ENCODE measurements around the gene KRTAP3-3. TPM values are rescaled to one million over a fixed set of nuclear protein-coding genes. Genes with fewer than 3 reads are reported as not detected.
A peak's percentile ranks its signal among the peaks of the same experiment; 100 is the strongest.

Gene KRTAP3-3
- total and polyA plus RNA-seq, 12 donors = not detected

DNA sequence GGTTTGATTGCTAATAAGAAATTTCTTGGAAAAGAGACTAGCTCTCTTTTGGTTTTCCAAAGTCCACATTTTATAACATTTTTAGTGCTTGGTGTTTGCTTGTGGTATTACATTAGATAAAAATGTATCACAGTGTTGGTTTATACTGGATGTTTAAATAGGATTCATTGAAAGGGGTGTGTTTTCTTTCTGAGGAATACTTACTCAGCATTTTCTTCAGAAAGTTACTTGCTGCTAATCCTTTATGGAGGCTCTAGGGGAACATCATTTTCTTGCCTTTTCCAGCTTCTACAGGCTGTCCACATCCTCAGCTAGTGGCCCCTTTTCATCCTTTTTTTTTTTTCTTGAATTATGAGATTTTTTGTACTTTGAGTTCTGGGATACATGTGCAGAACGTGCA is 26.4 kb downstream of the KRTAP3-3 start:
- intact Hi-C loops (cut with DNase I) = no loop called here
- peaks cover 4% of the 10 kb centered on the region for H3K27me3 ChIP-seq
- no peaks in the 10 kb centered on the region for H3K4me1 ChIP-seq (replicated peaks in 1 of 2)
- H3K4me3 ChIP-seq = no peak overlapping the region
- no peak overlapping the region for H3K27ac ChIP-seq
- DNase-seq = no peak
- 72 to 89% (median 83%) methylated on average over 1 of the region's 1 CpG for WGBS, 4 donors
- TF ChIP-seq CTCF (IDR thresholded peaks at IDR 0.05) = no peak
- TF ChIP-seq POLR2A (IDR thresholded peaks at IDR 0.05) = no peak
- H3K9me3 ChIP-seq (replicated peaks in 1 of 3) = no peaks in the 10 kb centered on the region
- no peaks in the 10 kb centered on the region for H3K36me3 ChIP-seq (replicated peaks in 1 of 2)

DNA sequence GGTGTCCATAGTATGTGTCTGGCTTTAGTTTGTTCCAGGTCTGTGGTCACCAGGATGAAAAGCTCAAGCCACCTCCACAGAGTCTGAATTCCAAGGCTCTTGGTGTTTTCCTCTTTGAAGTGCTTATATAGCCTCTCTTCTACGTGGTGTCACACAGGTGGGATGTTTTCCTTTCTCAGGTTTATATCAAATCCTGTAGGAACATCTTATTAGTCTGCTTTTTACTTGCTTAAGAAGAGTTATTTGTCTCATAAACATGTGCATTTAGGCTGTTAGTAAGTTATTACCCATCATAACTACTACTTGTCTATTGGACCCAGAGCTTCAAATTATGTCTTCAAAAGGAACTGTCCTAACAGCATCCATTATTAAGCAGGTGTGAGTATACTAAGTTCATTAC is 27.1 kb downstream of the KRTAP3-3 start, which contains the start of gene KRT39:
Gene KRT39 (minus strand): TSS at position 101 of the 400 bp plus-strand sequence. CDS start 92 bp downstream, at position 9.
- no peak for DNase-seq
- Histone ChIP-seq H3K27me3 (peaks cover 4% of the 10 kb centered on the region), H3K4me1 (replicated peaks in 1 of 2) (no peaks in the 10 kb centered on the region), H3K36me3 (replicated peaks in 1 of 2) (no peaks in the 10 kb centered on the region), H3K4me3 (no peak within 1 kb of the TSS), H3K9me3 (replicated peaks in 1 of 3) (no peaks in the 10 kb centered on the region), H3K27ac (no peak within 1 kb of the TSS)
- TF ChIP-seq CTCF (IDR thresholded peaks at IDR 0.05) = no peak
- WGBS, 4 donors = 27 to 84% (median 72%) methylated on average over 1 of the region's 1 CpG
- intact Hi-C loops (cut with DNase I) = no loop called here

- 32 to 57% (median 40%) methylated on average over 1 of the region's 1 CpG for WGBS, 4 donors
- Histone ChIP-seq H3K4me1 (replicated peaks in 1 of 2) (no peaks in the 10 kb centered on the region), H3K27me3 (no peaks in the 10 kb centered on the region), H3K9me3 (replicated peaks in 1 of 3) (no peaks in the 10 kb centered on the region), H3K4me3 (no peak overlapping the region), H3K36me3 (replicated peaks in 1 of 2) (no peaks in the 10 kb centered on the region), H3K27ac (no peak overlapping the region)
- DNase-seq = peak in 1 of 7 donors; percentile 10
- TF ChIP-seq CTCF (IDR thresholded peaks at IDR 0.05) (peak; percentile 38 to 66 (median 50)), POLR2A (IDR thresholded peaks at IDR 0.05) (no peak)
- intact Hi-C loops (cut with DNase I) = no loop called here
These were observed 30.1 kb downstream of the KRTAP3-3 start for GRCh38 chr17:40963838-40964237.

DNA sequence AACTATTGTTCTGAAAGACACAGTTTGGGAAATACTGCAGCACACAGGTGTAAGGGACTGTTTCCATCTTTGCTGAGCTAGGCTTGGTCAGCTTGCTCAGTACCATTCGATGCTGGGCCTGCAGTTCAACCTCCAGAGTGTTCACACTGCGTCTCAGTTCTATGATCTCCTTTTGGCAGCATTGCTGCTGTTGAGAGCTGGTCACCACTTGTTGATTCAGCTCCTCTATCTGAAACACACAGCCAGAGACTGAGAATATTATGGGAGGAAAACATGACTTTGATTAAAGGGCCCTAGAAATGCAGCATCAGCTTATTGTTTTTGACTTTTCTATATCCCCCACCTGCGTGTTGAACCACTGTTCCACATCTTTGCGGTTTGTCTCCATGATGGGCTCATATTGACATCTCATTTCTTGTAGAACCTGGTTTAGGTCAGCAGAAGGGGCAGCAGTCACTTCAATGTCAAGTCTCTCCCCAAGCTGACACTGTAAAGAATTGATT is 31.9 kb downstream of the KRTAP3-3 start:
- H3K9me3 ChIP-seq (replicated peaks in 1 of 3) = no peaks in the 10 kb centered on the region
- no peak overlapping the region for H3K4me3 ChIP-seq
- intact Hi-C loops (cut with DNase I) = no loop called here
- no peaks in the 10 kb centered on the region for H3K27me3 ChIP-seq
- no peaks in the 10 kb centered on the region for H3K4me1 ChIP-seq (replicated peaks in 1 of 2)
- WGBS, 4 donors = 90 to 97% (median 91%) methylated on average over 4 of the region's 4 CpGs
- H3K36me3 ChIP-seq (replicated peaks in 1 of 2) = no peaks in the 10 kb centered on the region
- TF ChIP-seq POLR2A (IDR thresholded peaks at IDR 0.05) (no peak), CTCF (IDR thresholded peaks at IDR 0.05) (no peak)
- no peak for DNase-seq
- no peak overlapping the region for H3K27ac ChIP-seq

Data from adrenal gland (tissue), 12 donors.